Sigmoid colon (tissue), 7 donors: ENCODE data around the gene VPS13D. TPM values are rescaled to one million over a fixed set of nuclear protein-coding genes. Genes with fewer than 3 reads are reported as not detected.

Experiments used
- DNase-seq: peaks from one replicate; pipeline ENCODE4 v3.0.0-alpha.2; 2019
- H3K27ac ChIP-seq, 4 donors: fragments of 200-600 bp; sonication (generic); one replicate each; pipeline ENCODE4 v1.5.1; 2016 to 2019; ENCODE audit warnings: mild to moderate bottlenecking in 1 of 4
- H3K27me3 ChIP-seq, 3 donors: fragments of 200-600 bp; sonication (generic); one replicate each; pipeline ENCODE4 v1.5.1; 2019; ENCODE audit warnings: mild to moderate bottlenecking in 1 of 3
- H3K36me3 ChIP-seq, 4 donors: fragments of 200-600 bp; sonication (generic); one replicate each; pipeline ENCODE4 v1.5.1; 2016 to 2019
- H3K4me1 ChIP-seq, 4 donors: fragments of 200-600 bp; sonication (generic); one replicate each; pipeline ENCODE4 v1.5.1; 2017 to 2019
- H3K4me3 ChIP-seq, 4 donors: fragments of 200-600 bp; sonication (generic); one replicate each; pipeline ENCODE4 v1.5.1; 2017 to 2019; ENCODE audit warnings: mild to moderate bottlenecking in 2 of 4, moderate library complexity in 1 of 4
- H3K9me3 ChIP-seq, 4 donors: fragments of 200-600 bp in 3 of 4; sonication (generic) in 3 of 4; one replicate each; pipeline versions ENCODE4 v1.5.1 to v1.6.1; 2013 to 2019
- EP300 ChIP-seq, 4 donors: sonication (generic); formaldehyde crosslinking; IDR thresholded peaks; one replicate each; pipeline ENCODE4 v1.6.1; 2017; ENCODE audit warnings: antibody characterized with exemption in 4 of 4
- POLR2A ChIP-seq, 2 donors: fragments of 450-650 bp; IDR thresholded peaks; one replicate each; pipeline ENCODE4 v1.6.1; 2016; ENCODE audit warnings: antibody characterized with exemption in 2 of 2, mild to moderate bottlenecking in 2 of 2, moderate library complexity in 2 of 2
- POLR2AphosphoS5 ChIP-seq, 4 donors: sonication (generic); formaldehyde crosslinking; IDR thresholded peaks; one replicate each; pipeline ENCODE4 v1.6.1; 2017; ENCODE audit warnings: antibody characterized with exemption in 4 of 4
- WGBS, 2 donors: extraction: QIAGEN DNeasy Blood & Tissue Kit; methylation state at CpG; one replicate each; pipeline ENCODE4 v1.1.7; 2013; 5-methylcytosine and 5-hydroxymethylcytosine counted together
- intact Hi-C: fragments of 100-400 bp; cut with DNase I; formaldehyde crosslinking; loops from one replicate; pipeline ENCODE4 v1.15.1; 2023
- polyA plus RNA-seq, 3 donors: library from polyadenylated mRNA; stranded (reverse); fragments of 200-250 nt; gene quantifications; one replicate each; pipeline ENCODE4 v1.2.3, GENCODE V29; 2013
- total RNA-seq, 4 donors: library from RNA; depleted of rRNA; stranded (reverse); fragments of >200 nt; gene quantifications; one replicate each; pipeline ENCODE4 v1.1.0, GENCODE V29; 2016
- TF ChIP-seq, protein P1 (sequence below), 4 experiments: fragments of 450-650 bp in 3 of 4; fragments of 200-600 bp in 1 of 4; IDR thresholded peaks; one replicate each; pipeline ENCODE4 v1.5.1; 2016 to 2019; ENCODE audit warnings: antibody characterized with exemption in 4 of 4, mild to moderate bottlenecking in 3 of 4, moderate library complexity in 2 of 4
- donor health status: healthy with polysubstance abuse.
- donor health status: Bipolar disorder and iron deficiency.
- donor health status: healthy.

Gene VPS13D
- total and polyA plus RNA-seq, 7 donors = 7.6 to 90.8 (median 49.7) TPM

DNA sequence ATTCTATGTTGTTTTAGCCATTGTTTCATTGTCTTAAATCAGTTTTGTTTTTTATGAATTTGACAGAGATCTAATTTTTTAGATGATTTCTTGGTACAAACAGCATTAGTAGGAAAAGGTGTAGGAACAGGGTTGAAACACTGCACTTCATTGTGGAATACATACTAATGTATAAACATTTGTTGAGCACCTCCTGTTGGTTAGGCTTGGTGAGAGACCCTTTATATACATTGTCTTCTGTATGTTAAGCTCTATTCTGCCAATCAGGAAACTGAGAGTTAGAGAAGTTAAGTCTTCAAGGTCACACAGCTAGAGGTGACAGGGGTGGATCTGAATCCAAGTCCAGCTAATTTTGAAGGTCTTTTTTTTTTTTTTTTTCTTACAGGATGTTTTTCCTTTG lies 192.7 kb downstream of the VPS13D start:
- Histone ChIP-seq H3K9me3 (no peaks in the 10 kb centered on the region), H3K27me3 (no peaks in the 10 kb centered on the region), H3K4me1 (peaks cover 0 to 24% (median 16%) of the 10 kb centered on the region in 4 donors), H3K27ac (no peak overlapping the region), H3K36me3 (peaks cover 0 to 18% (median 5%) of the 10 kb centered on the region in 4 donors), H3K4me3 (no peak overlapping the region)
- DNase-seq = no peak
- intact Hi-C loops = no loop called here
- TF ChIP-seq POLR2A (IDR thresholded peaks at IDR 0.05) (no peak), POLR2AphosphoS5 (IDR thresholded peaks at IDR 0.05) (no peak), EP300 (IDR thresholded peaks at IDR 0.05) (no peak)
- TF ChIP-seq, protein P1, sequence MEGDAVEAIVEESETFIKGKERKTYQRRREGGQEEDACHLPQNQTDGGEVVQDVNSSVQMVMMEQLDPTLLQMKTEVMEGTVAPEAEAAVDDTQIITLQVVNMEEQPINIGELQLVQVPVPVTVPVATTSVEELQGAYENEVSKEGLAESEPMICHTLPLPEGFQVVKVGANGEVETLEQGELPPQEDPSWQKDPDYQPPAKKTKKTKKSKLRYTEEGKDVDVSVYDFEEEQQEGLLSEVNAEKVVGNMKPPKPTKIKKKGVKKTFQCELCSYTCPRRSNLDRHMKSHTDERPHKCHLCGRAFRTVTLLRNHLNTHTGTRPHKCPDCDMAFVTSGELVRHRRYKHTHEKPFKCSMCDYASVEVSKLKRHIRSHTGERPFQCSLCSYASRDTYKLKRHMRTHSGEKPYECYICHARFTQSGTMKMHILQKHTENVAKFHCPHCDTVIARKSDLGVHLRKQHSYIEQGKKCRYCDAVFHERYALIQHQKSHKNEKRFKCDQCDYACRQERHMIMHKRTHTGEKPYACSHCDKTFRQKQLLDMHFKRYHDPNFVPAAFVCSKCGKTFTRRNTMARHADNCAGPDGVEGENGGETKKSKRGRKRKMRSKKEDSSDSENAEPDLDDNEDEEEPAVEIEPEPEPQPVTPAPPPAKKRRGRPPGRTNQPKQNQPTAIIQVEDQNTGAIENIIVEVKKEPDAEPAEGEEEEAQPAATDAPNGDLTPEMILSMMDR (IDR thresholded peaks at IDR 0.05) = no peak

DNA sequence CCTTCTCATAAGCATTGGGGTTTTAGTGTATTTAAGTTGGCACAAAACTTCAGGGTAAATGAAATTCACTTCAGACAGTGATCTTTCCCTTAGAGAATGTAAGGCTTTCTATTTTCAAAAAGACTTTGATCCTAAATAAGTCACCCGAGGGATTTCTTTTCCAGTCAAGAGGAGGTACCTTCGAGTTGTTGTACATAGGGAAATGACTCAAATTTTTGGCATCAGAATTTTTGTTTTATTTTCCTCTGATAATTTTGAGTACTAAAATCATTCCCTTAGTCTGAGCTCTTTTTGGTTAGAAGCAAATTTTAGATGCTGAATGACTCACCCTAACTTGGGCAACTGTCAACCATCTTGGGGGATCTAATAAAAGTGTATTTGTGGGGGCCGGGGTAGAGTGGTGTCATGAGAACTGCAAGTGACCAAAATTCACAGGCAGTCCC lies 194.3 kb downstream of the VPS13D start:
- H3K27me3 ChIP-seq = no peaks in the 10 kb centered on the region
- peaks cover 0 to 4% (median 0%) of the 10 kb centered on the region in 4 donors for H3K36me3 ChIP-seq
- no peak for TF ChIP-seq POLR2A (IDR thresholded peaks at IDR 0.05)
- TF ChIP-seq POLR2AphosphoS5 (IDR thresholded peaks at IDR 0.05) = no peak
- no peak for TF ChIP-seq EP300 (IDR thresholded peaks at IDR 0.05)
- TF ChIP-seq, protein P1 (IDR thresholded peaks at IDR 0.05) = no peak
- no peak overlapping the region for H3K4me3 ChIP-seq
- H3K9me3 ChIP-seq = no peaks in the 10 kb centered on the region
- H3K27ac ChIP-seq = peak overlapping the region in 3 of 4 donors; percentile 2 to 43 (median 36)
- DNase-seq = no peak
- 57 to 70% methylated on average over 3 of the region's 3 CpGs for WGBS, 2 donors
- peaks cover 0 to 35% (median 26%) of the 10 kb centered on the region in 4 donors for H3K4me1 ChIP-seq
- intact Hi-C loops = no loop called here

DNA sequence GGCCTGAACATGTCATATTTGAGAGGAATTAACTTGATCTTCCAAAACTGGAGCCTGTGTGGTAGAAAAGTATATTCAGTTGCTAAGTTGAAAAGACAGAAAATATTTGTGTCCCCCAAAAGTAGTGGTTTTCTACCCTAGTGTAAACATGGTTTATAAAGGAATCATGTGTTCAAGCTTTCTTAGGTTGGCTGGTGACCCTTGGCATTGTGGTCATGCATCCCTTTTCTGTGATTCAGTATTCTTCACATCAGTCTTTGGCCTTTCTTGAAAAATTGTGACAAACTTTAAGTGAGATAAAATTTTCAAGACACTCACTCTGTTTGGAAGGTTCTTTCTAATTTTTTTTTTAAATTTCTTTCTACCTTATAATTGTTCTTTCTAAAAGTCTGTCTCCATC lies 195.0 kb downstream of the VPS13D start:
- H3K4me3 ChIP-seq = no peak overlapping the region
- DNase-seq = no peak
- no peaks in the 10 kb centered on the region for H3K9me3 ChIP-seq
- no peaks in the 10 kb centered on the region for H3K27me3 ChIP-seq
- TF ChIP-seq POLR2A (IDR thresholded peaks at IDR 0.05) = no peak
- no peak for TF ChIP-seq EP300 (IDR thresholded peaks at IDR 0.05)
- TF ChIP-seq, protein P1 (IDR thresholded peaks at IDR 0.05) = no peak
- TF ChIP-seq POLR2AphosphoS5 (IDR thresholded peaks at IDR 0.05) = no peak
- intact Hi-C loops = no loop called here
- peak overlapping the region in 2 of 4 donors; percentile 2 to 43 for H3K27ac ChIP-seq
- H3K36me3 ChIP-seq = peaks cover 0 to 4% (median 0%) of the 10 kb centered on the region in 4 donors
- H3K4me1 ChIP-seq = peaks cover 0 to 40% (median 26%) of the 10 kb centered on the region in 4 donors

DNA sequence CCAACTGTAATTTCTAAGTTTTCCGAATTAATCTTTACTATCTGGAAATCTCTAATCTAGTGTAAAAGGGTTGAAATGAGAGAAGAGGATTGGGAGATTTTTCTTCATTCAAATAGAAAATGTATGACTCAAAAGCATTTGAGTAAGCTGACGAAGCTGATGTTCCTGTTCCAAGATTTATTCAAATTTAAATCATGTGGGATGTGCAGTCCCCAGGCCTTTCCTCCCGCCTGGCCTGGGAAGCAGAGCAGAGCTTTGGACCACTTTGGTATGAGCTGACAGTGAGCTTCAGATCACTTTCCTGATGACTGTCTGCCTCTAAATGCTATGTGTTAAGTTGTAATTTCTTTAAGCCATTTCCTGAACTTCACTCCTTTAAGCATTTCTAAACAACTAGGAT lies 196.2 kb downstream of the VPS13D start:
- WGBS, 2 donors = 85 to 95% methylated on average over 3 of the region's 3 CpGs
- no peaks in the 10 kb centered on the region for H3K27me3 ChIP-seq
- no peak for DNase-seq
- no peak overlapping the region for H3K4me3 ChIP-seq
- peaks cover 0 to 4% (median 0%) of the 10 kb centered on the region in 4 donors for H3K36me3 ChIP-seq
- intact Hi-C loops = no loop called here
- H3K27ac ChIP-seq = peak overlapping the region in 2 of 4 donors; percentile 20 to 42
- no peaks in the 10 kb centered on the region for H3K9me3 ChIP-seq
- TF ChIP-seq EP300 (IDR thresholded peaks at IDR 0.05) = no peak
- TF ChIP-seq, protein P1 (IDR thresholded peaks at IDR 0.05) = no peak
- no peak for TF ChIP-seq POLR2A (IDR thresholded peaks at IDR 0.05)
- TF ChIP-seq POLR2AphosphoS5 (IDR thresholded peaks at IDR 0.05) = no peak
- H3K4me1 ChIP-seq = peaks cover 0 to 40% (median 26%) of the 10 kb centered on the region in 4 donors

DNA sequence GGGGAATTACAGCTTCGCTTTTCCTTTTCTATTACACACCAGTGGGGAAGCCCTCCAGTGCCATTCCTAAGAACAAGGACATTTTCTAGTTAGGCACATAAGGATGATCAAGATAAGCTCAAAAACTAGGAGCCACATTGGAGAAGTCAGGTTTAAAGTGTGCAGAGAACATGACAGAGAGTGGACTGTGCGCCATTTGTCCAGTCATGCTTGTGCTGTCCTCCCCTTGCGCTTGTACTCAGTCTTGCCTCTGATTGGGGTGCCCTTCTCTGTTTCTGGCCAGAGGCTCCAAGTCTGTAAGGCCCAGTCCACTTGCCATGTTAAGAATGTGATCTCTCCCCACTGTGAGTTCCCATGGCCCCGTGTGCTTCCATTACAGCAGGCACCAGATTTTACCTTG lies 198.5 kb downstream of the VPS13D start:
- WGBS, 2 donors = 94 to 98% methylated on average over 4 of the region's 4 CpGs
- intact Hi-C loops = no loop called here
- Histone ChIP-seq H3K27ac (peak overlapping the region in 1 of 4 donors; percentile 42), H3K9me3 (no peaks in the 10 kb centered on the region), H3K27me3 (no peaks in the 10 kb centered on the region), H3K4me1 (peaks cover 0 to 48% (median 39%) of the 10 kb centered on the region in 4 donors), H3K36me3 (no peaks in the 10 kb centered on the region), H3K4me3 (no peak overlapping the region)
- no peak for DNase-seq
- TF ChIP-seq POLR2AphosphoS5 (IDR thresholded peaks at IDR 0.05) = no peak
- TF ChIP-seq, protein P1 (IDR thresholded peaks at IDR 0.05) = no peak
- TF ChIP-seq POLR2A (IDR thresholded peaks at IDR 0.05) = no peak
- no peak for TF ChIP-seq EP300 (IDR thresholded peaks at IDR 0.05)
